Activated CD4-positive, alpha-beta T cell treated with anti-CD3 and anti-CD28 coated beads, Interleukin-2, amount 10 ng/mL, durations not matched to agents 24 days and 14 days (primary cell): ENCODE data around the gene CATSPER4. TPM values are rescaled to one million over a fixed set of nuclear protein-coding genes. Genes with fewer than 3 reads are reported as not detected.

Experiments
- DNase-seq: peaks from one replicate; pipeline ENCODE4 v3.0.0; 2022
- H3K27ac Mint-ChIP-seq: one replicate; pipeline ENCODE4 v1.8.0; 2022; ENCODE audit warnings: mild to moderate bottlenecking, mixed read lengths
- H3K27me3 Mint-ChIP-seq: one replicate; pipeline ENCODE4 v1.8.0; 2022; ENCODE audit warnings: mixed read lengths
- H3K36me3 Mint-ChIP-seq: one replicate; pipeline ENCODE4 v1.8.0; 2022; ENCODE audit warnings: low read depth, mild to moderate bottlenecking, mixed read lengths
- H3K4me1 Mint-ChIP-seq: one replicate; pipeline ENCODE4 v1.8.0; 2021; ENCODE audit warnings: mixed read lengths
- H3K4me3 Mint-ChIP-seq: one replicate; pipeline ENCODE4 v1.8.0; 2022; ENCODE audit warnings: mild to moderate bottlenecking, moderate library complexity, mixed read lengths
- H3K9me3 Mint-ChIP-seq: one replicate; pipeline ENCODE4 v1.8.0; 2021; ENCODE audit warnings: mixed read lengths
- intact Hi-C: fragments of 100-400 bp; cut with micrococcal nuclease; formaldehyde crosslinking; loops from one replicate; pipeline ENCODE4 v1.15.1; 2023
- total RNA-seq: library from RNA; stranded (reverse); gene quantifications from 2 replicates; pipeline ENCODE4 v1.2.3, GENCODE V29; 2022

Gene CATSPER4
- not detected in 2 replicates for total RNA-seq

- Mint-ChIP-seq H3K4me1 (peaks cover 24% of the 10 kb centered on the region), H3K27me3 (peaks cover 2% of the 10 kb centered on the region), H3K36me3 (no peaks in the 10 kb centered on the region), H3K27ac (no peak within 1 kb of the TSS), H3K9me3 (peaks cover 4% of the 10 kb centered on the region), H3K4me3 (peak within 1 kb of the TSS; percentile 47)
- DNase-seq, result peak; percentile 57
- intact Hi-C loops, result no loop called here
Observed at GRCh38 chr1:26190373-26190987, at the start of gene CATSPER4. CATSPER4 (plus strand) TSS chr1:26190602; CDS start chr1:26190628, 26 bp downstream.

- intact Hi-C loops, result no loop called here
- no peaks in the 10 kb centered on the region for H3K9me3 Mint-ChIP-seq
- H3K27ac Mint-ChIP-seq, result no peak overlapping the region
- no peaks in the 10 kb centered on the region for H3K36me3 Mint-ChIP-seq
- H3K4me3 Mint-ChIP-seq, result no peak overlapping the region
- H3K4me1 Mint-ChIP-seq, result peaks cover 12% of the 10 kb centered on the region
- peaks cover 10% of the 10 kb centered on the region for H3K27me3 Mint-ChIP-seq
- DNase-seq, result no peak
Observed at GRCh38 chr1:26142159-26142558, 48.2 kb upstream of the CATSPER4 start.

- Mint-ChIP-seq H3K4me3 (no peak overlapping the region), H3K36me3 (no peaks in the 10 kb centered on the region), H3K27ac (no peak overlapping the region), H3K4me1 (peaks cover 2% of the 10 kb centered on the region), H3K27me3 (peaks cover 24% of the 10 kb centered on the region), H3K9me3 (no peaks in the 10 kb centered on the region)
- peak; percentile 93 for DNase-seq
- intact Hi-C loops, result loop anchor here (1.0 kb wide), 3 partner anchors 34 to 109 kb away; partner anchors contain the start of gene PDIK1L
Observed at GRCh38 chr1:26145041-26145959, 45.1 kb upstream of the CATSPER4 start.

- no peak overlapping the region for H3K4me3 Mint-ChIP-seq
- DNase-seq, result no peak
- no peak overlapping the region for H3K27ac Mint-ChIP-seq
- H3K36me3 Mint-ChIP-seq, result no peaks in the 10 kb centered on the region
- intact Hi-C loops, result loop anchor here (1.0 kb wide), 3 partner anchors 35 to 110 kb away; partner anchors contain the start of gene PDIK1L
- peaks cover 24% of the 10 kb centered on the region for H3K27me3 Mint-ChIP-seq
- no peaks in the 10 kb centered on the region for H3K9me3 Mint-ChIP-seq
- peaks cover 2% of the 10 kb centered on the region for H3K4me1 Mint-ChIP-seq
Observed at GRCh38 chr1:26145960-26146294, 44.5 kb upstream of the CATSPER4 start.

GRCh38 chr1:26148887-26149286, 41.5 kb upstream of the CATSPER4 start:
- Mint-ChIP-seq H3K9me3 (no peaks in the 10 kb centered on the region), H3K27ac (no peak overlapping the region), H3K4me1 (peaks cover 2% of the 10 kb centered on the region), H3K36me3 (no peaks in the 10 kb centered on the region), H3K27me3 (peaks cover 32% of the 10 kb centered on the region), H3K4me3 (no peak overlapping the region)
- intact Hi-C loops, result no loop called here
- no peak for DNase-seq

GRCh38 chr1:26153966-26154532, 36.4 kb upstream of the CATSPER4 start:
- intact Hi-C loops, result no loop called here
- DNase-seq, result no peak
- Mint-ChIP-seq H3K36me3 (no peaks in the 10 kb centered on the region), H3K27me3 (peaks cover 56% of the 10 kb centered on the region), H3K4me3 (no peak overlapping the region), H3K9me3 (no peaks in the 10 kb centered on the region), H3K27ac (no peak overlapping the region), H3K4me1 (peaks cover 1% of the 10 kb centered on the region)

GRCh38 chr1:26154750-26155149, 35.7 kb upstream of the CATSPER4 start:
- peaks cover 57% of the 10 kb centered on the region for H3K27me3 Mint-ChIP-seq

GRCh38 chr1:26155370-26156284, 34.8 kb upstream of the CATSPER4 start:
- Mint-ChIP-seq H3K27me3 (peaks cover 53% of the 10 kb centered on the region), H3K36me3 (no peaks in the 10 kb centered on the region), H3K27ac (no peak overlapping the region), H3K9me3 (no peaks in the 10 kb centered on the region), H3K4me3 (no peak overlapping the region), H3K4me1 (peaks cover 1% of the 10 kb centered on the region)
- DNase-seq, result no peak
- intact Hi-C loops, result no loop called here

More at GRCh38 chr1:26154750-26155149, 35.7 kb upstream of the CATSPER4 start:
- peaks cover 1% of the 10 kb centered on the region for H3K4me1 Mint-ChIP-seq
- intact Hi-C loops, result no loop called here
- no peaks in the 10 kb centered on the region for H3K9me3 Mint-ChIP-seq
- no peak for DNase-seq
- H3K36me3 Mint-ChIP-seq, result no peaks in the 10 kb centered on the region
- no peak overlapping the region for H3K27ac Mint-ChIP-seq
- no peak overlapping the region for H3K4me3 Mint-ChIP-seq

GRCh38 chr1:26156285-26157038, 33.9 kb upstream of the CATSPER4 start:
- no peak for DNase-seq
- intact Hi-C loops, result no loop called here
- peaks cover 55% of the 10 kb centered on the region for H3K27me3 Mint-ChIP-seq
- no peaks in the 10 kb centered on the region for H3K36me3 Mint-ChIP-seq
- H3K4me3 Mint-ChIP-seq, result no peak overlapping the region
- H3K27ac Mint-ChIP-seq, result no peak overlapping the region
- H3K9me3 Mint-ChIP-seq, result no peaks in the 10 kb centered on the region
- H3K4me1 Mint-ChIP-seq, result peaks cover 1% of the 10 kb centered on the region

- peaks cover 5% of the 10 kb centered on the region for H3K4me1 Mint-ChIP-seq
- H3K27me3 Mint-ChIP-seq, result peaks cover 59% of the 10 kb centered on the region
- intact Hi-C loops, result no loop called here
- H3K4me3 Mint-ChIP-seq, result no peak overlapping the region
- no peaks in the 10 kb centered on the region for H3K9me3 Mint-ChIP-seq
- no peak for DNase-seq
- H3K27ac Mint-ChIP-seq, result no peak overlapping the region
- H3K36me3 Mint-ChIP-seq, result no peaks in the 10 kb centered on the region
Observed at GRCh38 chr1:26158271-26158907, 32.0 kb upstream of the CATSPER4 start.

GRCh38 chr1:26158908-26159742, 31.3 kb upstream of the CATSPER4 start, which contains the start of gene FAM110D:
FAM110D (plus strand) TSS chr1:26159079; CDS start chr1:26161292, 2,213 bp downstream.
- intact Hi-C loops, result no loop called here
- no peak for DNase-seq
- H3K27ac Mint-ChIP-seq, result no peak within 1 kb of the TSS
- H3K27me3 Mint-ChIP-seq, result peaks cover 58% of the 10 kb centered on the region
- no peaks in the 10 kb centered on the region for H3K36me3 Mint-ChIP-seq
- no peaks in the 10 kb centered on the region for H3K9me3 Mint-ChIP-seq
- no peak within 1 kb of the TSS for H3K4me3 Mint-ChIP-seq
- H3K4me1 Mint-ChIP-seq, result peaks cover 5% of the 10 kb centered on the region

GRCh38 chr1:26159743-26160039, 30.7 kb upstream of the CATSPER4 start:
- Mint-ChIP-seq H3K27me3 (peaks cover 56% of the 10 kb centered on the region), H3K27ac (no peak overlapping the region), H3K36me3 (no peaks in the 10 kb centered on the region), H3K4me1 (peaks cover 8% of the 10 kb centered on the region), H3K4me3 (no peak overlapping the region), H3K9me3 (no peaks in the 10 kb centered on the region)
- intact Hi-C loops, result loop anchor here (5.0 to 10.0 kb wide), 2 partner anchors 52 to 235 kb away; no protein-coding TSS in a partner anchor
- no peak for DNase-seq
